ENCODE results near the gene WDR35.

WDR35 gene

DNA sequence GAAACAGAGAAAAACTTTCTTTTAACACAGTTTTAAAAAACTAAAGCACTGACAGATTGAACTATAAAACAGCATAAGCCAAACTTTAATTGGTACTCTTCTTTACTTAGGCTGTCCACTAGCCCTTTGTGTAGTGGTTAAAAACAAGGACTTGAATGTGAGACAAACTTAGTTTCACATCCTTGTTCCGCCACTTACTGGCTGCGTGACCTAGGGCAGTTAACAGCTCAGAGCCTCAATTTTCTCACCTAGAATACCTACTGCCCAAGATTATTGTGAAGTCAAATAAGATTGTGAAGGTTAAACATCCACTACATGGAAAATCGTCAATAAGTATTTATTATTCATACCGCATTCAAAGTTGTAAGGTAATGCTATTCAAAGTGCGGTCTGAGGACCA is 2.0 kb downstream of the WDR35 start:
- H3K4me3 ChIP-seq (ENCODE audit: low read depth, low read length), result no peak overlapping the region
- no peak for DNase-seq (ENCODE audit: low read depth)
- in situ Hi-C loops (cut with HindIII; ENCODE audit: low sequenced_read_pairs), result no loop called here
- TF ChIP-seq, protein P1, sequence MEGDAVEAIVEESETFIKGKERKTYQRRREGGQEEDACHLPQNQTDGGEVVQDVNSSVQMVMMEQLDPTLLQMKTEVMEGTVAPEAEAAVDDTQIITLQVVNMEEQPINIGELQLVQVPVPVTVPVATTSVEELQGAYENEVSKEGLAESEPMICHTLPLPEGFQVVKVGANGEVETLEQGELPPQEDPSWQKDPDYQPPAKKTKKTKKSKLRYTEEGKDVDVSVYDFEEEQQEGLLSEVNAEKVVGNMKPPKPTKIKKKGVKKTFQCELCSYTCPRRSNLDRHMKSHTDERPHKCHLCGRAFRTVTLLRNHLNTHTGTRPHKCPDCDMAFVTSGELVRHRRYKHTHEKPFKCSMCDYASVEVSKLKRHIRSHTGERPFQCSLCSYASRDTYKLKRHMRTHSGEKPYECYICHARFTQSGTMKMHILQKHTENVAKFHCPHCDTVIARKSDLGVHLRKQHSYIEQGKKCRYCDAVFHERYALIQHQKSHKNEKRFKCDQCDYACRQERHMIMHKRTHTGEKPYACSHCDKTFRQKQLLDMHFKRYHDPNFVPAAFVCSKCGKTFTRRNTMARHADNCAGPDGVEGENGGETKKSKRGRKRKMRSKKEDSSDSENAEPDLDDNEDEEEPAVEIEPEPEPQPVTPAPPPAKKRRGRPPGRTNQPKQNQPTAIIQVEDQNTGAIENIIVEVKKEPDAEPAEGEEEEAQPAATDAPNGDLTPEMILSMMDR (IDR thresholded peaks at IDR 0.05; ENCODE audit: low read depth, low read length, missing control alignments), result no peak

DNA sequence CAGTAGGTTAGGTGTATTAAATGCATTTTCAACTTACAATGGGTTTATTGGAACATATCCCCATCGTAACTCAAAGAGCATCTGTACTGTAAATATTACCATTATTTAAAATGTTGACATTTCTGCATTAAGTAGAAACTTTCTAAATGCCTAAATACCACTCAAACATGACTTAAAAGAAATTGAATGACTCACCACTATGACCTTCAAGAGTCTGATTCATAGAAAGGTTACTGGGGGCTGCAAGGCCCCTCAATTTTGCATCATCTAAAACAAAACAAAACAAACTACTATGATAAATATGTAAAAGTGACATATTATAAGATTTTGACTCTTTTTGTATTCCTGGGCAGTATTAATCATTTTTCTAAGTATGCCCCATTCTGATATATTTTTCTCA is 7.6 kb downstream of the WDR35 start:
- no peak overlapping the region for H3K4me3 ChIP-seq (ENCODE audit: low read depth, low read length)
- in situ Hi-C loops (cut with HindIII; ENCODE audit: low sequenced_read_pairs), result no loop called here
- no peak for DNase-seq (ENCODE audit: low read depth)
- TF ChIP-seq, protein P1 (IDR thresholded peaks at IDR 0.05; ENCODE audit: low read depth, low read length, missing control alignments), result no peak

DNA sequence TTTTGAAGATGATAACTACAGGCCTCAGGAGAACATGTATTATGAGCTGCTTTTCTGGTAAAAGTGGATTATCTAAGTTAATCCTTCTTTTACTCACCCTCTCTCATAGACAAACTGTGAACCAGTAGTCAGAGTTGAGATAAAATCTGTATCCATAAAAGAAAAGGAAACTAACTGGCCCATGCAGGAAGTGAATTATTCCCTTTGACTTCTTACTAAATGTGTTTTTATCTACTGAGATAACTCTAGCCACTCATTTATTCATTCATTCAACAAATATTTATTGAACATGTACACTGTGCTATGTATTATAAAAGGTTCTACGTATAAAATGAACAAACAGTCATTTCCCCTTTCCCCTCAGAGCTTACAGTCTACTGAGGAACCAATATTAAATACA is 10.0 kb downstream of the WDR35 start:
- H3K4me3 ChIP-seq (ENCODE audit: low read depth, low read length), result no peak overlapping the region
- in situ Hi-C loops (cut with HindIII; ENCODE audit: low sequenced_read_pairs), result no loop called here
- TF ChIP-seq, protein P1 (IDR thresholded peaks at IDR 0.05; ENCODE audit: low read depth, low read length, missing control alignments), result no peak
- DNase-seq (ENCODE audit: low read depth), result no peak

DNA sequence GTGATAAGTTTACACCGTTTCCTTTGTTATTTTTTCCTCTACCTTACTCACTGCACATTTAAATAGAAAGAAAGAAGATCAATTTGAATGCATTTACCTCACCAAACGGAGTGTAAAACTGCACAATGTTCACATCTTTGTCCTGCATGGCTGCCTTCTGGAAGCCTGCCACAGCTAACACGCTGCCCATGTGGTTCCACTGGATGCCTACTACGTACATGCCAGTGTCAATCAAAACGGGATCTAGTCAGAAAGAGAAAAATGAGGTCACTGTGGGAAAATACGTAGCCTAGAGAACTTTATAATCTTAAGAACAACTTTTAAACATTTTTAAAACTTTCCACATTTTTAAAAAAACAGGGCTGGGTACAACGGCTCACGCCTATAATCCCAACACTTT is 16.4 kb downstream of the WDR35 start:
- in situ Hi-C loops (cut with HindIII; ENCODE audit: low sequenced_read_pairs), result no loop called here
- TF ChIP-seq, protein P1 (IDR thresholded peaks at IDR 0.05; ENCODE audit: low read depth, low read length, missing control alignments), result no peak
- H3K4me3 ChIP-seq (ENCODE audit: low read depth, low read length), result no peak overlapping the region
- DNase-seq (ENCODE audit: low read depth), result no peak

DNA sequence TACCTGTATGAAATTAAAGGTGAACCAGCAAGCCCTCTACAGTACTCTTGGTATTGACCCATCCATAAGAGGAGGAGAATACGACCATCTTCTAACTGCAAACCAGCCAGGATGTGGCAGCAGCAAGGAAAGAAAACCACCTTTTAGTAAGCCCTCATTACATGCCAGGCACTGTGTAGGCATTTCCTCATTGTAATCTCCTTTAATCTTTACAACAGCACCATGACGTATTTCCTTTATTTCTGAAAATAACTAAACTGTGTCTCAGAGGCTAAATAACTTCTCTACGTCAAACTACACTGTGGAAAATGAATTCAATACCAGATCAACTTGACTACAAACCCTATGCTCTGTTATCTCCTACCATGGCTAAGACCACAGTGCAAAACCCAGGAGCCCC is 18.2 kb downstream of the WDR35 start:
- TF ChIP-seq, protein P1 (IDR thresholded peaks at IDR 0.05; ENCODE audit: low read depth, low read length, missing control alignments), result no peak
- DNase-seq (ENCODE audit: low read depth), result no peak
- in situ Hi-C loops (cut with HindIII; ENCODE audit: low sequenced_read_pairs), result no loop called here
- no peak overlapping the region for H3K4me3 ChIP-seq (ENCODE audit: low read depth, low read length)

DNA sequence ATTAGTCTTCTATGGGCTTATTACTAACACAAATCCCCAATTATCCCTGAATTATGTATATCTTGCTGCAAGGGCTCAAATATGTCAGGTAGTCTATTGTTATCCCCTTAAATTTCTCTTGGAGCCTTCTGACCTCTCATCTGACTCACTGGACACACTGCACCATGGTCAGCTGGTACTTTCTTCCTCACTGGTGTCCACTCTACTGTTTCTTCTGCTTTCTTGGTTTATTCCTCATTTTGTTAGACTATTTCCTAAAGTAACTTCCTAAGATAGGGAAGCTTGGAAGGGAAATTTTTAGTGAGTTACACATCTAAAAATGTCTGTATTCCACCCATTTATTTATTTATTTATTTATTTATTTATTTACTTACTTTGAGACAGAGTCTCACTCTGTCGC is 26.5 kb downstream of the WDR35 start:
- H3K4me3 ChIP-seq (ENCODE audit: low read depth, low read length), result no peak overlapping the region
- DNase-seq (ENCODE audit: low read depth), result no peak
- in situ Hi-C loops (cut with HindIII; ENCODE audit: low sequenced_read_pairs), result no loop called here
- TF ChIP-seq, protein P1 (IDR thresholded peaks at IDR 0.05; ENCODE audit: low read depth, low read length, missing control alignments), result no peak

Measured in astrocyte of the cerebellum (primary cell).